Calu3 (cell line): ENCODE data around the gene MAOB. TPM values are rescaled to one million over a fixed set of nuclear protein-coding genes. Genes with fewer than 3 reads are reported as not detected.
"Not testable (repeated sequence)": the region's sequence is repeated elsewhere in the genome, so short reads cannot be mapped to it uniquely, and the experiment has no call there.

Experiments used
- BruUV-seq: library from RNA; stranded (reverse); fragments of 400-500 nt; replicated peaks from 2 replicates; lab custom pipeline; 2021; lab: Mats Ljungman, UMichigan
- CTCF ChIA-PET: fragments of 300-600 bp; sonication (Branson Sonifier 250); formaldehyde crosslinking; loops from one replicate; lab custom pipeline; 2022; ENCODE audit warnings: antibody characterized with exemption; lab: Charles Lee
- DNase-seq: peaks from one replicate; pipeline ENCODE4 v3.0.0; 2022
- H3K27ac Mint-ChIP-seq: one replicate; pipeline ENCODE4 v1.8.0; 2022; ENCODE audit warnings: mixed read lengths; ENCODE audit not compliant: unreplicated experiment
- H3K27me3 Mint-ChIP-seq: one replicate; pipeline ENCODE4 v1.8.0; 2022; ENCODE audit warnings: mixed read lengths; ENCODE audit not compliant: unreplicated experiment
- H3K36me3 Mint-ChIP-seq: one replicate; pipeline ENCODE4 v1.8.0; 2022; ENCODE audit warnings: mild to moderate bottlenecking, moderate library complexity, mixed read lengths; ENCODE audit not compliant: insufficient read depth, unreplicated experiment
- H3K4me1 Mint-ChIP-seq: one replicate; pipeline ENCODE4 v1.8.0; 2022; ENCODE audit warnings: mild to moderate bottlenecking, low read depth, mixed read lengths; ENCODE audit not compliant: unreplicated experiment
- H3K4me3 Mint-ChIP-seq: one replicate; pipeline ENCODE4 v1.8.0; 2022; ENCODE audit warnings: mild to moderate bottlenecking, low read depth, moderate library complexity, mixed read lengths; ENCODE audit not compliant: unreplicated experiment
- H3K9me3 Mint-ChIP-seq: one replicate; pipeline ENCODE4 v1.8.0; 2022; ENCODE audit warnings: low read depth, mixed read lengths; ENCODE audit not compliant: unreplicated experiment
- CTCF ChIP-seq: fragments of 200-600 bp; IDR thresholded peaks from one replicate; pipeline ENCODE4 v1.8.0; 2022; ENCODE audit warnings: antibody characterized with exemption; ENCODE audit not compliant: unreplicated experiment
- intact Hi-C: fragments of 100-400 bp; cut with micrococcal nuclease; formaldehyde crosslinking; loops from one replicate; pipeline ENCODE4 v1.10.0; 2022; ENCODE audit not compliant: unreplicated experiment
- total RNA-seq: library from RNA; stranded (reverse); gene quantifications from 2 replicates; pipeline ENCODE4 v1.2.3, GENCODE V29; 2022

MAOB gene
- total RNA-seq, 1 experiment from 2014 or later = 56.8 TPM

GRCh38 chrX:43728002-43728401, 154.2 kb downstream of the MAOB start:
- no TSS peak for BruUV-seq

GRCh38 chrX:43727254-43727653, 155.0 kb downstream of the MAOB start:
- H3K4me3 Mint-ChIP-seq, H3K36me3 Mint-ChIP-seq, CTCF ChIA-PET, H3K4me1 Mint-ChIP-seq, H3K27ac Mint-ChIP-seq, BruUV-seq, H3K27me3 Mint-ChIP-seq, DNase-seq, H3K9me3 Mint-ChIP-seq, intact Hi-C loops: not testable (repeated sequence)

More at GRCh38 chrX:43728002-43728401, 154.2 kb downstream of the MAOB start:
- no peak for TF ChIP-seq CTCF
- Mint-ChIP-seq H3K36me3 (no peaks in the 10 kb centered on the region), H3K27me3 (no peaks in the 10 kb centered on the region), H3K4me1 (no peaks in the 10 kb centered on the region), H3K27ac (no peak overlapping the region), H3K9me3 (peaks cover 2% of the 10 kb centered on the region), H3K4me3 (no peak overlapping the region)
- intact Hi-C loops = no loop called here
- CTCF ChIA-PET = no interaction called here
- DNase-seq = no peak

- BruUV-seq, H3K36me3 Mint-ChIP-seq, CTCF ChIA-PET, DNase-seq, H3K4me3 Mint-ChIP-seq, H3K27ac Mint-ChIP-seq, H3K27me3 Mint-ChIP-seq, H3K9me3 Mint-ChIP-seq, intact Hi-C loops, H3K4me1 Mint-ChIP-seq: not testable (repeated sequence)
These were observed 157.0 kb downstream of the MAOB start for GRCh38 chrX:43725227-43725626.

GRCh38 chrX:43720961-43721360, 161.3 kb downstream of the MAOB start:
- intact Hi-C loops = no loop called here
- CTCF ChIA-PET = no interaction called here
- H3K4me3 Mint-ChIP-seq = no peak overlapping the region
- H3K27me3 Mint-ChIP-seq = no peaks in the 10 kb centered on the region
- no TSS peak for BruUV-seq
- TF ChIP-seq CTCF = no peak
- H3K27ac Mint-ChIP-seq = no peak overlapping the region
- H3K4me1 Mint-ChIP-seq = no peaks in the 10 kb centered on the region
- H3K9me3 Mint-ChIP-seq = peaks cover 2% of the 10 kb centered on the region
- no peaks in the 10 kb centered on the region for H3K36me3 Mint-ChIP-seq
- DNase-seq = no peak

- CTCF ChIA-PET = no interaction called here
- no TSS peak for BruUV-seq
- intact Hi-C loops = no loop called here
- peaks cover 2% of the 10 kb centered on the region for H3K9me3 Mint-ChIP-seq
- no peak for TF ChIP-seq CTCF
- DNase-seq = no peak
- H3K27me3 Mint-ChIP-seq = no peaks in the 10 kb centered on the region
- no peaks in the 10 kb centered on the region for H3K4me1 Mint-ChIP-seq
- no peak overlapping the region for H3K4me3 Mint-ChIP-seq
- no peaks in the 10 kb centered on the region for H3K36me3 Mint-ChIP-seq
- H3K27ac Mint-ChIP-seq = no peak overlapping the region
These were observed 162.2 kb downstream of the MAOB start for GRCh38 chrX:43720082-43720481.
